Subcutaneous abdominal adipose tissue (tissue), 5 donors: ENCODE measurements around the gene CD109.
"Not testable (repeated sequence)": the region's sequence is repeated elsewhere in the genome, so short reads cannot be mapped to it uniquely, and the experiment has no call there.

Source experiments
- H3K27ac ChIP-seq: one replicate; pipeline ENCODE4 v1.7.0; 2013; ENCODE audit warnings: low read depth, mild to moderate bottlenecking, inconsistent platforms, low read length, moderate library complexity
- H3K27me3 ChIP-seq, 5 donors: one replicate each; pipeline ENCODE4 v1.7.0; 2013; ENCODE audit warnings: low read length in 5 of 5, inconsistent platforms in 1 of 5; ENCODE audit not compliant: control insufficient read depth in 5 of 5, insufficient read depth in 4 of 5
- H3K36me3 ChIP-seq, 5 donors: one replicate each; pipeline ENCODE4 v1.7.0; 2013; ENCODE audit warnings: low read length in 5 of 5; ENCODE audit not compliant: control insufficient read depth in 5 of 5, insufficient read depth in 5 of 5
- H3K4me1 ChIP-seq, 5 donors: one replicate each; pipeline ENCODE4 v1.7.0; 2013; ENCODE audit warnings: low read length in 5 of 5, mild to moderate bottlenecking in 3 of 5, moderate library complexity in 1 of 5; ENCODE audit not compliant: control insufficient read depth in 5 of 5, insufficient read depth in 5 of 5
- H3K4me3 ChIP-seq, 5 donors: one replicate each; pipeline ENCODE4 v1.7.0; 2013; ENCODE audit warnings: low read length in 5 of 5, low read depth in 1 of 5
- H3K9ac ChIP-seq, 5 donors: one replicate each; pipeline ENCODE4 v1.7.0; 2013; ENCODE audit warnings: low read length in 5 of 5, mild to moderate bottlenecking in 4 of 5, moderate library complexity in 3 of 5
- H3K9me3 ChIP-seq, 5 donors: one replicate each; pipeline ENCODE4 v1.7.0; 2013; ENCODE audit warnings: low read length in 5 of 5; ENCODE audit not compliant: control insufficient read depth in 5 of 5
- donor health status: healthy.
- donor health status: healthy.
- donor health status: healthy.
- donor health status: healthy.
- donor health status: healthy.

The CD109 gene

GRCh38 chr6:73664701-73665100, 31.3 kb upstream of the CD109 start:
- no peak overlapping the region for H3K9ac ChIP-seq
- no peaks in the 10 kb centered on the region for H3K27me3 ChIP-seq
- H3K4me3 ChIP-seq, result no peak overlapping the region
- H3K36me3 ChIP-seq, result no peaks in the 10 kb centered on the region
- no peaks in the 10 kb centered on the region for H3K4me1 ChIP-seq
- no peak overlapping the region for H3K27ac ChIP-seq
- no peaks in the 10 kb centered on the region for H3K9me3 ChIP-seq

- no peaks in the 10 kb centered on the region for H3K9me3 ChIP-seq
- no peak overlapping the region for H3K4me3 ChIP-seq
- H3K9ac ChIP-seq, result no peak overlapping the region
- H3K27me3 ChIP-seq, result no peaks in the 10 kb centered on the region
- no peaks in the 10 kb centered on the region for H3K36me3 ChIP-seq
- no peak overlapping the region for H3K27ac ChIP-seq
- no peaks in the 10 kb centered on the region for H3K4me1 ChIP-seq
Measured at GRCh38 chr6:73665686-73666319, 30.2 kb upstream of the CD109 start.

DNA sequence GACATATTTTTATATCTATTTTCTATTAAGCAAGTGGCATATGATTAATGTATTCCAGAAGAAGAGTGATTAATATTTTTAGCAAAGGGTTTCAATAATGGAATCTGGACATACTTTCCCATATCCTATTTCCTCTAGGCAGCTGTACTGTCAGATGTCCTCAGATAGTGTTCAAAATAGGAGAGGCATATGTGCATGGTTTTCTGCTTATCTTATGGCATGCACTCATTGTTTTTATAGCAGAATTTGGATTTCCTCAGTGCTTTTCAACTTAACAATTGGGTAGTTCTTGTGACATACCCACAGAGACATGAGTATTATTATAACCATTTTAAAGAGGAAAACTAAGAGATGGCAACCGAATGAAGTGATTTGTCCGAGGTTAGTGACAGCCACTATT, 29.6 kb upstream of the CD109 start:
- no peaks in the 10 kb centered on the region for H3K27me3 ChIP-seq
- H3K27ac ChIP-seq, result no peak overlapping the region
- H3K9ac ChIP-seq, result no peak overlapping the region
- H3K36me3 ChIP-seq, result no peaks in the 10 kb centered on the region
- H3K4me3 ChIP-seq, result no peak overlapping the region
- no peaks in the 10 kb centered on the region for H3K4me1 ChIP-seq
- H3K9me3 ChIP-seq, result no peaks in the 10 kb centered on the region

- no peak overlapping the region for H3K4me3 ChIP-seq
- no peaks in the 10 kb centered on the region for H3K9me3 ChIP-seq
- H3K9ac ChIP-seq, result no peak overlapping the region
- H3K36me3 ChIP-seq, result no peaks in the 10 kb centered on the region
- no peaks in the 10 kb centered on the region for H3K27me3 ChIP-seq
- H3K27ac ChIP-seq, result no peak overlapping the region
- no peaks in the 10 kb centered on the region for H3K4me1 ChIP-seq
Measured at GRCh38 chr6:73667798-73668197, 28.2 kb upstream of the CD109 start.

DNA sequence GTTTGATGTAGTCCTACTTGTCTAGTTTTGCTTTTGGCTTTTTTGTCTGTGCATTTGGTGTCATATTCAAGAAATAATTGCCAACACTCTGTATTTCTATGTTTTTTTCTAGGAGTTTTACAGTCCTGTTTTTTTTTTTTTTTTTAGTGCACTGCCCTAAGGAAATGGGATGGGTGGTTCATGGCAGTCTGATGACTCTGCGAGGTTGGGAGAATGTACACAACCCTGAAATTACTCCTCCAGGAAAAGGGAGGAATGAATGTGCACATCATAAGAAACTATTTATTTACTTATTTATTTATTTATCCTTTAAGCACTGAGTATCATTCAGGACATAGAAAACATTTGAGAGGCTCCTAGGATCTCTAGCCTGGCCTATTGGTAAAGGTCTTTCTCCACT, 27.0 kb upstream of the CD109 start:
- no peak overlapping the region for H3K4me3 ChIP-seq
- no peaks in the 10 kb centered on the region for H3K4me1 ChIP-seq
- H3K36me3 ChIP-seq, result no peaks in the 10 kb centered on the region
- no peak overlapping the region for H3K9ac ChIP-seq
- H3K27ac ChIP-seq, result no peak overlapping the region
- no peaks in the 10 kb centered on the region for H3K9me3 ChIP-seq
- no peaks in the 10 kb centered on the region for H3K27me3 ChIP-seq

DNA sequence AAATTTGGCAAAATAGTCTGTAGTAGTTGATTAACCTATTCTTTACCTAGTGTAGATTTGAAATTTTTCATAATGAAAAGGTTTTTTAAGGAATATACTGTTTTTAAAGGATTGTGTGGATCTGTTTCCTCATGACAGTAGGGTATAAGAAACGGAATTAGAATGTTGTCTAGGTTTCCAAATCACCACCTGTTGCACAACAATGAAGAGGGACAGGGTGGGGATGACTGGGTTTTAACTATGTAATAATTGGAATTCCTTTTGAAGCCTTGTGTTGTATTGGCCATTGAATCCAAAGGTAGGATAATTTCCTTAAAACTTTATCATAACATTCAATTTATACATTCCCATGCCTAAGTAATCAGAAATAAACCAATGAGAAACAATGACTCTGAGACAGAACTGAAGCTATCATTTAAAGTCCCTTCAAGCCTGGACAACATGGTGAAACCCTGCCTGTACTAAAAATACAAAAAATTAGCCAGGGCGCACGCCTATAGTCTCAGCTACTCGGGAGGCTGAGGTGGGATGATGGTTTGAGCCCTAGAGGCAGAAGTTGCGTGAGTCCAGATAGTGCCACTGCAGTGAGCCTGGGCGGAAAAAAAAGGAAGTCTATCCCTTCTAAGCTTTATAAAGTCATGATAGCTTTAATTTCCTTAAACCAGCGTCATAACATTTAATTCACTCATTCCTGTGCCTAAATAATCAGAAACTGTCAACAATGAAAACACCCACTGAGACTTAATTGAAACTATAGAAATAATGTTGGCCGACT, 23.9 kb upstream of the CD109 start:
- Histone ChIP-seq H3K36me3 (no peaks in the 10 kb centered on the region), H3K9ac (no peak overlapping the region), H3K9me3 (no peaks in the 10 kb centered on the region), H3K4me1 (peaks cover 0 to 3% (median 0%) of the 10 kb centered on the region in 5 donors), H3K27ac (no peak overlapping the region), H3K4me3 (no peak overlapping the region), H3K27me3 (no peaks in the 10 kb centered on the region)

DNA sequence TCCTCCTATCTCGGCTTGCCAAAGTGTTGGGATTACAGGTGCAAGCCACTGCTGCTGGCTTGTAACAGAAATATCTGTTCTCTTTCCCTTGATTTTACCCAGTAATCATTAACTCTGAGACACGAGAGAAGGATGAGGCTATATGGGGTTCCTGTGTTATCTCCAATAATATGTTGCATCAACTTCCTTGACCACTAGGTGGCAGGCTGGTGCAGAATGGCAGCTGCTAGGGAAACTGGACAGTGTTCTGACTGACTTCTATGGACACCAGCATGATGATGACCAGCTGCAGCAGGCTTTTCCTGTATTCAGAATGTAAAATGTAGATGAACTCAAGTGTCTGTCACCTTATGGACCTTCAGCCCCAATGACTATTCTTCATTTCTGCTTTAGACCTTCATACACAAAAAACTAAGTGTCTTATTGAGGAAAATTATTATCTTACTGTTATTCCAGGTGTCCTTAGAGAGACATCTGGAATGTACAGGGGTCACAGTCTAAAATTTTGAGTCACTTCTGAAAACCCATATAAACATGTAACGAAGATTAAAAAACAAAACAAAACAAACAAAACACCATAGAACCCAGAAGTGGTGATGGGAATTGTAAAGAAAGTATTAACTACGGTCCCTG, 20.4 kb upstream of the CD109 start:
- H3K9me3 ChIP-seq, result no peaks in the 10 kb centered on the region

DNA sequence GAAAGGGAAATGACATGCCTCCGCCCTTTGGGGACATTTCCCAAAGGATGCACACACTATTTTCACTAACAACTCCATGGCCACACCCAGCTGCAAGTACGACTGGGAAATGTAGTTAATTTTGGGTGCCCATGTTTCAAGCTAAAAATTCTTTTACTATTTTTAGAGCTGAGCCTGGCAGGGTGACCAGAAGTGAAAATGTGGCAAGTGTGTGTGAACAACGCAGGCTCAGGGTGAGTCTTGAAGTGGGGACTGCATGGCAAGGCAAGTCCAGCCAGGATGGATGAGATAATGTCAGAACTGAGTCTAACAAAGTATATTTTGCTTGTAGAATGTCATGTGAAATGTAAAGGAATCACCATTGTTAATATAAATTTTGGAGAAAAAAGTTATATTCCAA, 17.0 kb upstream of the CD109 start:
- no peak overlapping the region for H3K27ac ChIP-seq
- peaks cover 0 to 5% (median 0%) of the 10 kb centered on the region in 5 donors for H3K9me3 ChIP-seq
- no peaks in the 10 kb centered on the region for H3K27me3 ChIP-seq
- H3K9ac ChIP-seq, result no peak overlapping the region
- peaks cover 0 to 4% (median 0%) of the 10 kb centered on the region in 5 donors for H3K4me1 ChIP-seq
- H3K4me3 ChIP-seq, result no peak overlapping the region
- H3K36me3 ChIP-seq, result no peaks in the 10 kb centered on the region

More for the DNA sequence above, 20.4 kb upstream of the CD109 start:
- Histone ChIP-seq H3K27me3 (no peaks in the 10 kb centered on the region), H3K4me1 (peaks cover 0 to 4% (median 0%) of the 10 kb centered on the region in 5 donors), H3K36me3 (no peaks in the 10 kb centered on the region), H3K27ac (no peak overlapping the region), H3K9ac (no peak overlapping the region), H3K4me3 (no peak overlapping the region)

DNA sequence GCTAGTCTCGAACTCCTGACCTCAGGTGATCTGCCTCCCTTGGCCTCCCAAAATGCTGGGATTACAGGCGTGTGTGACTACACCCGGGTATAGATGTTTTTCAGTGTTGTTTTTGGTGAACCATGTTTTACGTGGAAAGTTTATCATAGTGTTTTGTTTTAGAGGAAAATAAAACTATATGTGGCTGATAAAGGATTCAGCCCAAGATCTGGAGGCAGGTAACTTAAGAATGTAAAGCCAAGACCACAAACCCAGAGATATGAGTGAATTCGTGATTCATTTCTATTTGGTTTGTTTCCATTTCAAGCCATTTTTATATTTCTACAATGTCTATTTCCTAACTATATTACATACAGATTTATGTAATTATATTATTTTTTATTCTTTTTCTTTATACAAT, 16.2 kb upstream of the CD109 start:
- H3K4me3 ChIP-seq, H3K27me3 ChIP-seq, H3K36me3 ChIP-seq, H3K9ac ChIP-seq, H3K27ac ChIP-seq, H3K9me3 ChIP-seq, H3K4me1 ChIP-seq: not testable (repeated sequence)

DNA sequence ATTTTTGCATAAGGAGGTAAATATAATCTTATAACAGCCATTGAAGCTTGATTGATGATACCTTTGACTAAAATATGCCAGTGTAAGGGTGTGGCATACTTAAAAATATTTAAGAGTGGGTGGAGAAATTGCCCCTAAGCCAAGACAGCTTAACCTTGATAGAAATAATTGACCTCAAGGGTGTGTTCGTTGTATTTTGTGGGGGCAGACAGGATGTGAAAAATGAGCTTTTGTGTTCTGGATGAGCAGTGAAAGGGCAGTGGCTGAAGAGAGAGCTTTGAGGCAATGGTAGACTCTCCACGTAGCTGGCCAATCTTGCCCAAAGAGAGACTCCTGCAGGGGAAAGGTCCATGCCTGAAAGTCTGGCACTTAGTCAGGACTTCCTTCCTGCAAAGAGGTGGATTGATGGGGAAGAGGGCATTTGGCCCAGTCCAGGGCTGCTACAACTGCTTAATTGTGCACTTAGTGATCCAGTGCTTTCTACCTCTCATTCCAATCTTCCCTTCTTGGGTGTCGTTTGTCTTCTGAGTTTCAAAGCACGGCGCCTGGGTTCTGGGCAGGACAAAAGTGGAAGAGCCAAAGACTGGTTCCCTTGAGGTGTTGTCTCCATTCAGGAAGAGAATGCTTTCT, 15.6 kb upstream of the CD109 start:
- no peaks in the 10 kb centered on the region for H3K27me3 ChIP-seq
- peaks cover 0 to 5% (median 0%) of the 10 kb centered on the region in 5 donors for H3K9me3 ChIP-seq

More for the DNA sequence above, 15.6 kb upstream of the CD109 start:
- H3K27ac ChIP-seq, result no peak overlapping the region
- peaks cover 0 to 4% (median 0%) of the 10 kb centered on the region in 5 donors for H3K4me1 ChIP-seq
- no peak overlapping the region for H3K4me3 ChIP-seq
- H3K36me3 ChIP-seq, result no peaks in the 10 kb centered on the region
- no peak overlapping the region for H3K9ac ChIP-seq
